ENCODE data around the gene CEP170B.
A peak's percentile ranks its signal among the peaks of the same experiment; 100 is the strongest.

The CEP170B gene

GRCh38 chr14:104938436-104938835, 73.4 kb downstream of the CEP170B start:
- TF ChIP-seq CTCF (IDR thresholded peaks at IDR 0.05; ENCODE audit: low read depth, low read length, missing control alignments), result no peak
- H3K27ac ChIP-seq, result no peak overlapping the region
- no peaks in the 10 kb centered on the region for H3K27me3 ChIP-seq (replicated peaks)
- H3K4me3 ChIP-seq (ENCODE audit: low read depth, low read length), result no peak overlapping the region
- in situ Hi-C loops (cut with HindIII; ENCODE audit: low pct_ligation_motif_present, low sequenced_read_pairs), result no loop called here
- DNase-seq, result no peak
- no peaks in the 10 kb centered on the region for H3K36me3 ChIP-seq (replicated peaks)

GRCh38 chr14:104938960-104939359, 73.9 kb downstream of the CEP170B start:
- H3K4me3 ChIP-seq (ENCODE audit: low read depth, low read length), result no peak overlapping the region
- H3K27ac ChIP-seq, result no peak overlapping the region
- in situ Hi-C loops (cut with HindIII; ENCODE audit: low pct_ligation_motif_present, low sequenced_read_pairs), result no loop called here
- TF ChIP-seq CTCF (IDR thresholded peaks at IDR 0.05; ENCODE audit: low read depth, low read length, missing control alignments), result no peak
- no peaks in the 10 kb centered on the region for H3K36me3 ChIP-seq (replicated peaks)
- no peaks in the 10 kb centered on the region for H3K27me3 ChIP-seq (replicated peaks)
- DNase-seq, result no peak

- in situ Hi-C loops (cut with HindIII; ENCODE audit: low pct_ligation_motif_present, low sequenced_read_pairs), result no loop called here
- TF ChIP-seq CTCF (IDR thresholded peaks at IDR 0.05; ENCODE audit: low read depth, low read length, missing control alignments), result no peak
- DNase-seq, result no peak
- H3K36me3 ChIP-seq (replicated peaks), result no peaks in the 10 kb centered on the region
- no peak overlapping the region for H3K4me3 ChIP-seq (ENCODE audit: low read depth, low read length)
- H3K27ac ChIP-seq, result no peak overlapping the region
- no peaks in the 10 kb centered on the region for H3K27me3 ChIP-seq (replicated peaks)
Observed at GRCh38 chr14:104939666-104940410, 74.8 kb downstream of the CEP170B start.

GRCh38 chr14:104940526-104941150, 75.6 kb downstream of the CEP170B start:
- no peak for DNase-seq

GRCh38 chr14:104941508-104942365, 76.7 kb downstream of the CEP170B start:
- DNase-seq, result no peak
- Histone ChIP-seq H3K27me3 (replicated peaks) (no peaks in the 10 kb centered on the region), H3K27ac (no peak overlapping the region), H3K4me3 (ENCODE audit: low read depth, low read length) (no peak overlapping the region), H3K36me3 (replicated peaks) (no peaks in the 10 kb centered on the region)
- TF ChIP-seq CTCF (IDR thresholded peaks at IDR 0.05; ENCODE audit: low read depth, low read length, missing control alignments), result no peak
- in situ Hi-C loops (cut with HindIII; ENCODE audit: low pct_ligation_motif_present, low sequenced_read_pairs), result no loop called here

More at GRCh38 chr14:104940526-104941150, 75.6 kb downstream of the CEP170B start:
- TF ChIP-seq CTCF (IDR thresholded peaks at IDR 0.05; ENCODE audit: low read depth, low read length, missing control alignments), result peak; percentile 56
- H3K27ac ChIP-seq, result no peak overlapping the region
- H3K4me3 ChIP-seq (ENCODE audit: low read depth, low read length), result no peak overlapping the region
- H3K27me3 ChIP-seq (replicated peaks), result no peaks in the 10 kb centered on the region
- H3K36me3 ChIP-seq (replicated peaks), result no peaks in the 10 kb centered on the region
- in situ Hi-C loops (cut with HindIII; ENCODE audit: low pct_ligation_motif_present, low sequenced_read_pairs), result no loop called here

Measured in brain microvascular endothelial cell (primary cell).